Lung (tissue), 12 donors: Measurements from ENCODE around the gene HEMK1. TPM values are rescaled to one million over a fixed set of nuclear protein-coding genes. Genes with fewer than 3 reads are reported as not detected.

Experiments used
- ATAC-seq: fragments of 200-7000 bp; cut with Tn5 transposase; one replicate; pipeline ENCODE4 v1.9.1; 2020; ENCODE audit warnings: moderate number of reproducible peaks; ENCODE audit not compliant: insufficient read depth, low FRiP score
- DNase-seq, 3 donors: peaks; one replicate each; pipeline ENCODE4 v3.0.0-alpha.2; 2013 to 2017
- H3K27ac ChIP-seq, 2 donors: one replicate each; pipeline ENCODE4 v1.5.1; 2013; ENCODE audit warnings: mild to moderate bottlenecking in 2 of 2, moderate library complexity in 2 of 2, control low read depth in 1 of 2, inconsistent platforms in 1 of 2, low read depth in 1 of 2, low read length in 1 of 2
- H3K27me3 ChIP-seq, 3 donors: one replicate each; pipeline ENCODE4 v1.5.1; 2013; ENCODE audit warnings: low read length in 2 of 3; ENCODE audit not compliant: control insufficient read depth in 3 of 3, insufficient read depth in 3 of 3
- H3K36me3 ChIP-seq, 4 donors: one replicate each; pipeline ENCODE4 v1.5.1; 2013; ENCODE audit warnings: low read length in 4 of 4, mild to moderate bottlenecking in 1 of 4, moderate library complexity in 1 of 4; ENCODE audit not compliant: control insufficient read depth in 4 of 4, insufficient read depth in 4 of 4
- H3K4me1 ChIP-seq, 5 donors: one replicate each; pipeline ENCODE4 v1.5.1; 2013; ENCODE audit warnings: low read length in 5 of 5, mild to moderate bottlenecking in 2 of 5, moderate library complexity in 1 of 5; ENCODE audit not compliant: control insufficient read depth in 5 of 5, insufficient read depth in 5 of 5
- H3K4me3 ChIP-seq: one replicate; pipeline ENCODE4 v1.5.1; 2013; ENCODE audit warnings: mild to moderate bottlenecking, control low read depth, moderate library complexity
- H3K9ac ChIP-seq, 2 donors: one replicate each; pipeline ENCODE4 v1.5.1; 2013; ENCODE audit warnings: low read length in 2 of 2, control low read depth in 1 of 2; ENCODE audit not compliant: insufficient read depth in 1 of 2
- H3K9me3 ChIP-seq, 4 donors: one replicate each; pipeline ENCODE4 v1.5.1; 2013; ENCODE audit warnings: low read length in 3 of 4, mild to moderate bottlenecking in 1 of 4, moderate library complexity in 1 of 4; ENCODE audit not compliant: control insufficient read depth in 4 of 4, insufficient read depth in 3 of 4
- WGBS, 2 donors: extraction: QIAGEN DNeasy Blood & Tissue Kit; methylation state at CpG; one replicate each; pipeline ENCODE4 v1.1.7; 2013; 5-methylcytosine and 5-hydroxymethylcytosine counted together
- polyA plus RNA-seq, 2 donors: library from polyadenylated mRNA; stranded (reverse); fragments of 200-250 nt; gene quantifications; one replicate each; pipeline ENCODE4 v1.2.1, GENCODE V29; 2013
- total RNA-seq, 2 donors: library from RNA; depleted of rRNA in 1 of 2; stranded (reverse); fragments of >200 nt in 1 of 2; gene quantifications; one replicate each; pipeline ENCODE4 v1.2.1, GENCODE V29; 2014 to 2021
- TF ChIP-seq, protein P1 (sequence below): IDR thresholded peaks from 2 replicates; pipeline ENCODE4 v1.5.1; 2012; ENCODE audit warnings: mild to moderate bottlenecking; ENCODE audit errors: control extremely low read depth, extremely low read depth
- donor health status: control.
- donor health status: control.
- donor health status: Bipolar disorder and iron deficiency.
- donor health status: healthy.
- donor health status: DM: yes; HTN: yes; CAD: no.

Gene HEMK1
- total and polyA plus RNA-seq, 4 donors = 16.0 to 28.0 (median 18.7) TPM

DNA sequence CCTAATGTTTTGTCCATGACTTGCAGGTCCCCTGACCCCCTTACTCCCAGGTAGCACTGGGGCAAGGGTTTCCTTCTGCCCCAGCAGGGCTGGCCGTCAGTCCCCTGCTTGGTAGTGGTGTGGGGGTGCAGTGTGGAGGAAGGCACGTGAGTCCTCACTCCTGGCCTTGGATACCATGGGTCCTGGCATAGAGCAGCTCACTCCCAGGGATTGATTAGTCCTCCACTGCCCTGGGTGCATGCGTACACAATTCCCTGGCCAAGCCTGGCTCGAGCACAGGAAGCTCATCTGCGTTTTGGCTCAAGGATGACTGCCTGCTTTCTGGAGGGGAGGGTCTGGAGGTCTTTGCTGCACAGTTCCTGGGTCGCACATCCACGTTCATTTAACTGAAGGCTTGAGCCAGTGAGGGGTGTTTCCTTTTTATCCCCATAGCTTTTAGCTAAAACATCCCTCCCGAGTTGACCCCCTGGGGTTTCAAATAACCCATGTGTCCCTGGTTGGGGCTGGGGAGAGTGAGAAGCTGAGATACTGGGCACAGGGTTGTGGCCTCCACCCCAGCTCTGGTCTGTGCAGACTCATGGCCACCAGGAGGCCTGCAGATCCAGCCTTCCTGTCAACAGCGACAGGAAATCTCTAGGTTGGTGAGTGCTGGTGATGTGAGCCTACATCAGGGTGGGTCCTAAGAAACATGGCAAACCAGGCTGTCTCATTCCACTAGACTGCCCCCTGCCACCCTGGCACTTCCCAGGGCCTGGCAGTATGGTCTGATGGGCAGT, 11.5 kb downstream of the HEMK1 start:
- Histone ChIP-seq H3K27me3 (no peaks in the 10 kb centered on the region), H3K27ac (peak overlapping the region; percentile 38 to 82), H3K4me3 (no peak overlapping the region), H3K9me3 (no peaks in the 10 kb centered on the region), H3K9ac (no peak overlapping the region), H3K36me3 (peaks cover 0 to 33% (median 15%) of the 10 kb centered on the region in 4 donors), H3K4me1 (peaks cover 0 to 24% (median 0%) of the 10 kb centered on the region in 5 donors)
- no peak for ATAC-seq
- WGBS, 2 donors = 84 to 85% methylated on average over 9 of the region's 9 CpGs
- DNase-seq = no peak
- TF ChIP-seq, protein P1, sequence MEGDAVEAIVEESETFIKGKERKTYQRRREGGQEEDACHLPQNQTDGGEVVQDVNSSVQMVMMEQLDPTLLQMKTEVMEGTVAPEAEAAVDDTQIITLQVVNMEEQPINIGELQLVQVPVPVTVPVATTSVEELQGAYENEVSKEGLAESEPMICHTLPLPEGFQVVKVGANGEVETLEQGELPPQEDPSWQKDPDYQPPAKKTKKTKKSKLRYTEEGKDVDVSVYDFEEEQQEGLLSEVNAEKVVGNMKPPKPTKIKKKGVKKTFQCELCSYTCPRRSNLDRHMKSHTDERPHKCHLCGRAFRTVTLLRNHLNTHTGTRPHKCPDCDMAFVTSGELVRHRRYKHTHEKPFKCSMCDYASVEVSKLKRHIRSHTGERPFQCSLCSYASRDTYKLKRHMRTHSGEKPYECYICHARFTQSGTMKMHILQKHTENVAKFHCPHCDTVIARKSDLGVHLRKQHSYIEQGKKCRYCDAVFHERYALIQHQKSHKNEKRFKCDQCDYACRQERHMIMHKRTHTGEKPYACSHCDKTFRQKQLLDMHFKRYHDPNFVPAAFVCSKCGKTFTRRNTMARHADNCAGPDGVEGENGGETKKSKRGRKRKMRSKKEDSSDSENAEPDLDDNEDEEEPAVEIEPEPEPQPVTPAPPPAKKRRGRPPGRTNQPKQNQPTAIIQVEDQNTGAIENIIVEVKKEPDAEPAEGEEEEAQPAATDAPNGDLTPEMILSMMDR = no peak

- TF ChIP-seq, protein P1 = no peak
- H3K27ac ChIP-seq = peak overlapping the region; percentile 82 to 91
- no peaks in the 10 kb centered on the region for H3K27me3 ChIP-seq
- peaks cover 0 to 31% (median 15%) of the 10 kb centered on the region in 4 donors for H3K36me3 ChIP-seq
- DNase-seq (no peak), ATAC-seq (no peak)
- no peaks in the 10 kb centered on the region for H3K9me3 ChIP-seq
- H3K9ac ChIP-seq = no peak overlapping the region
- WGBS, 2 donors = 82 to 88% methylated on average over 2 of the region's 2 CpGs
- H3K4me3 ChIP-seq = no peak overlapping the region
- peaks cover 0 to 25% (median 0%) of the 10 kb centered on the region in 5 donors for H3K4me1 ChIP-seq
These were observed 12.1 kb downstream of the HEMK1 start for GRCh38 chr3:50581459-50581842.

DNA sequence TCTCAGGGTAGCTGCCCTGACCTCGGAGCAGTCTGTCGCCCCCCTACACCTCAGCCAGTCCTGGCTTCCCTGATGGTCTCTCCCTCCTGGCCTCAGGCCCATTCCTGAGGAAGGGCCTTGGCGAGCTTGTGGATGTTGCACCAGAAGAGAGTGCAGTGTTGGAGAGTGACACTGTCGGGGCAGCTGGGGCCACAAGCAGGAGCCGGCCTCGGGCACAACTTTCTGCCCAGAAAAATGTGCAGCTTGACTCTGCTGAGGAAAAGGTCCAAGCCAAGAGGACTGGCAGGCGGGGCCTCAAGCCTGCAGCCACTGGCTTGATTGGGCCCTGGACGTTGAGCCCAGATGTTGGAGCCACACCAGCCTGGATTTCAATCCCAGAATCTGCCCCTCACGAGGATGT, 12.8 kb downstream of the HEMK1 start:
- whole genome bisulfite sequencing, 2 donors = 64 to 77% methylated on average over 9 of the region's 9 CpGs
- H3K27ac ChIP-seq = peak overlapping the region; percentile 82 to 91

More for the DNA sequence above, 12.8 kb downstream of the HEMK1 start:
- Histone ChIP-seq H3K27me3 (no peaks in the 10 kb centered on the region), H3K4me3 (no peak overlapping the region), H3K9ac (no peak overlapping the region), H3K9me3 (no peaks in the 10 kb centered on the region), H3K36me3 (peaks cover 0 to 25% (median 13%) of the 10 kb centered on the region in 4 donors), H3K4me1 (peaks cover 0 to 25% (median 0%) of the 10 kb centered on the region in 5 donors)
- ATAC-seq = no peak
- TF ChIP-seq, protein P1 = no peak
- DNase-seq = no peak
